GM10266 (cell line): ENCODE data around the gene AKT1.

Experiments
- DNase-seq: peaks from one replicate; pipeline ENCODE4 v3.0.0; 2012; ENCODE audit errors: extremely low spot score
- TF ChIP-seq, protein P1 (sequence below): IDR thresholded peaks from 2 replicates; pipeline ENCODE4 v1.5.1; 2012; ENCODE audit warnings: mild to moderate bottlenecking, low read depth; ENCODE audit not compliant: control insufficient read depth, insufficient read depth; ENCODE audit errors: missing control alignments

The AKT1 gene

DNA sequence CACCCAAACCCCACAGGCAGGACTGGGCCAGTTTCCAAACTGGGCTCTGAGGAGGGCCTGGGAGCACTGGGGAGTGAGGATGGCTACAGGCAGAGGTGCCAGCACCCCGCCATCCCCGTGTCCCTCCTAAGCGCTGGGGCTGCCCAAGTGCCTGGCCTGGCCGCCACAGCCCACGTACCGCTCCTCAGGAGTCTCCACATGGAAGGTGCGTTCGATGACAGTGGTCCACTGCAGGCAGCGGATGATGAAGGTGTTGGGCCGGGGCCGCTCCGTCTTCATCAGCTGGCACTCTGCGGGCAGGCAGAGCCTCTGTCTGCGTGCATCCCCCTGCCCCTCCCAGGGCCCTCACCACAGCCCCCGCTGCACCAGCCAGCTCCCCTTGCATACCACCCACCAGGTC is 19.1 kb downstream of the AKT1 start:
- TF ChIP-seq, protein P1, sequence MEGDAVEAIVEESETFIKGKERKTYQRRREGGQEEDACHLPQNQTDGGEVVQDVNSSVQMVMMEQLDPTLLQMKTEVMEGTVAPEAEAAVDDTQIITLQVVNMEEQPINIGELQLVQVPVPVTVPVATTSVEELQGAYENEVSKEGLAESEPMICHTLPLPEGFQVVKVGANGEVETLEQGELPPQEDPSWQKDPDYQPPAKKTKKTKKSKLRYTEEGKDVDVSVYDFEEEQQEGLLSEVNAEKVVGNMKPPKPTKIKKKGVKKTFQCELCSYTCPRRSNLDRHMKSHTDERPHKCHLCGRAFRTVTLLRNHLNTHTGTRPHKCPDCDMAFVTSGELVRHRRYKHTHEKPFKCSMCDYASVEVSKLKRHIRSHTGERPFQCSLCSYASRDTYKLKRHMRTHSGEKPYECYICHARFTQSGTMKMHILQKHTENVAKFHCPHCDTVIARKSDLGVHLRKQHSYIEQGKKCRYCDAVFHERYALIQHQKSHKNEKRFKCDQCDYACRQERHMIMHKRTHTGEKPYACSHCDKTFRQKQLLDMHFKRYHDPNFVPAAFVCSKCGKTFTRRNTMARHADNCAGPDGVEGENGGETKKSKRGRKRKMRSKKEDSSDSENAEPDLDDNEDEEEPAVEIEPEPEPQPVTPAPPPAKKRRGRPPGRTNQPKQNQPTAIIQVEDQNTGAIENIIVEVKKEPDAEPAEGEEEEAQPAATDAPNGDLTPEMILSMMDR: no peak
- DNase-seq: no peak

DNA sequence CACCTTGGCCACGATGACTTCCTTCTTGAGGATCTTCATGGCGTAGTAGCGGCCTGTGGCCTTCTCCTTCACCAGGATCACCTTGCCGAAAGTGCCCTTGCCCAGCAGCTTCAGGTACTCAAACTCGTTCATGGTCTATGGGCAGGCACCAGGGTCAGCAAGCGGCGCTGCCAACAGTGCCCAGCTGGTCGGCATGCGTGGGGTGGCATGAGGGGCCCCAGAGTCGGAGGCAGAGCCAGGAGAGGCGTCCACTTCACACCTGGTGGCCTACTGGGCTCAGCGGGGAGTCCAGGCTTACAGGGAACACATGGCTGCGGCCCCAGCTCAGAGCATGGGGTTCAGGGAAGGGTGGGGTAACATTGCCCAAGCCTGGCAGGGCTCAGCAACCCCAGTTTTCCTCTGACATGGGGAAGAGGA is 20.5 kb downstream of the AKT1 start:
- TF ChIP-seq, protein P1: no peak
- DNase-seq: no peak

DNA sequence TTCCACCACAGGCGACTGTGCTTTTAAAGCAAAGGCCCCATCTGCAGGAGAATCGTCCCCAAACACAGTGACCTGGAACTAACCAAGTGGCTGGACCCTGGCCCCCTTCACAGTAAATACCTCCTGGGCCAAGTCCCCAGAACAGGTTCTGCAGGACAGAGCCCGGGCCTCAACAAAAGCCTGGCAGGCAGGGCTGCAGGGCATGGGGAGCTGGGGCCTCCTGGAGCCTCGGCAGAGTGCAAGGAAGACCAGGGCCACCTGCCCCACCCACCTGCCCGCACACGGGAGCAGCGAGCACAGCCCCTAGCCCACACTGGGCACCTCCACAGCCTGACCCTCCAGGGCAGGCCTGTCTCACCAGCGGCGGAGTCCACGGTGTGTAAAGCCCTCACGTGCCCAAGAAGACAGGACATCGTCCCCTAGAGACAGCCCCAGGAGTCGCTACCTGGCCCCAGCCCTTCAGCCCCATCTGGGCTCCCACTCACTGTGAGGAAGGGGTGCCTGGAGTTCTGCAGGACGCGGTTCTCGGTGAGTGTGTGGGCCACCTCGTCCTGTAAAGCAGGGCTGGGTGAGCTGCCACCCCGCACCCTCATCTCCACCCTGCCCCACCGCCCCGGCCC is 21.0 kb downstream of the AKT1 start:
- TF ChIP-seq, protein P1: no peak
- no peak for DNase-seq

DNA sequence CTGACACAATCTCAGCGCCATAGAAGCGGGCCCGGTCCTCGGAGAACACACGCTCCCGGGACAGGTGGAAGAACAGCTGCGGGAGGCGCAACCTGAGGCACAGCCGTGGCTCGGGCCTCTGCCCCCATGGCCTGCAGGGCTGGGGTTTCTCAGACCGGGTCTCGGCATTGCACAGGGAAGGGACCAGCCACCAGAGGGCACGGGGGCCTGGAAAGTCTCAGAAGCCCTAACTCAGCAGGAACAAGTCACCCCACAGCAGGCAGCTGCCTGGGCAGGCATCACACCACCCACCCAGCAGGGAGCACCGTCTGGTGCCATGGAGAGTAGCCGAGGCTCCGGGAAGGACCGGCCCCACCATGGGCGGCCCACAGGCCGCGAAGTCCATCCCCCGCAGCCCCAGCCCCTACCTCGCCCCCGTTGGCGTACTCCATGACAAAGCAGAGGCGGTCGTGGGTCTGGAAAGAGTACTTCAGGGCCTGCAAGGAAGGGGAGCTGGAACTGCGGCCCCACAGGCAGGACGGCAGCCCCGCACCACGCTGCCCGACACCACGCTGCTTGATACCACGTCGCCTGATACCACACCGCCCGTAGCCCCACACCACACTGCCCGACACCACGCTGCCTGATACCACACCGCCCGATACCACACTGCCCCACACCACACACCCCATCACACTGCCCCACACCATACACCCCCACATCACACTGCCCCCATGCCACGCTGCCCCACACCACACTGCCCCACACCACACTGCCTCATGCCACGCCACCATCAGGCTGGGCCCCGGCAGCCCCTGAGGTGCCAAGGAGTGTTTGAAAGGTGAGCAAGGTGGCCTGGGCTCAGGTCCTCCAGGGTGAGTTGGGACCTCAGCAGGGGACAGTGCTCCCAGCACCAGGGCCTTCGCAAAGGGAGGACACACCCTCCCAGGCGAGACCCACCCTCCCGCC is 21.8 kb downstream of the AKT1 start:
- no peak for DNase-seq
- TF ChIP-seq, protein P1: no peak

DNA sequence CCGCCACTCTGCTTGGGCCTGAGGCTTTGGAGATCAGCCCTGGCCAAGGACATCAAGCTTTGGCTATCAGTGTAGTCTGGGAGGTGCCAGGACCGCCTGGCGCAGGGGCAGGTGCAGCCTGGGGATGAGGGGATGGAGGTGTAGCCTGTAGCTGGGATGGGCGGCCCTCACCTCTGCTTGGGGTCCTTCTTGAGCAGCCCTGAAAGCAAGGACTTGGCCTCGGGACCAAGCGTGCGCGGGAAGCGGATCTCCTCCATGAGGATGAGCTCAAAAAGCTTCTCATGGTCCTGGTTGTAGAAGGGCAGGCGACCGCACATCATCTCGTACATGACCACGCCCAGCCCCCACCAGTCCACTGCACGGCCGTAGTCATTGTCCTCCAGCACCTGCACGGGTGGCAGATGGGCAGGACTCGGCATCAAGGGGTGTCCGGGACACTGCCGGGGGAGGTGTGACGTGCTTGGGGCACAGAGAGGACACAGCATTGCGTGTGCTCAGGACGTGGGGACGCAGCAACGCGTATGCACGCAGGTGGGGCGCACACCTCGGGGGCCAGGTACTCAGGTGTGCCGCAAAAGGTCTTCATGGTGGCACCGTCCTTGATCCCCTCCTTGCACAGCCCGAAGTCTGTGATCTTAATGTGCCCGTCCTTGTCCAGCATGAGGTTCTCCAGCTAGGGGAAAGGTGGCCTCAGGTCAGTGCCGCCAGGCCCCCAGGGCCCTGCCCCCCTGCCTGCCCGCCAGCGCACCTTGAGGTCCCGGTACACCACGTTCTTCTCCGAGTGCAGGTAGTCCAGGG is 22.6 kb downstream of the AKT1 start:
- TF ChIP-seq, protein P1: no peak

DNA sequence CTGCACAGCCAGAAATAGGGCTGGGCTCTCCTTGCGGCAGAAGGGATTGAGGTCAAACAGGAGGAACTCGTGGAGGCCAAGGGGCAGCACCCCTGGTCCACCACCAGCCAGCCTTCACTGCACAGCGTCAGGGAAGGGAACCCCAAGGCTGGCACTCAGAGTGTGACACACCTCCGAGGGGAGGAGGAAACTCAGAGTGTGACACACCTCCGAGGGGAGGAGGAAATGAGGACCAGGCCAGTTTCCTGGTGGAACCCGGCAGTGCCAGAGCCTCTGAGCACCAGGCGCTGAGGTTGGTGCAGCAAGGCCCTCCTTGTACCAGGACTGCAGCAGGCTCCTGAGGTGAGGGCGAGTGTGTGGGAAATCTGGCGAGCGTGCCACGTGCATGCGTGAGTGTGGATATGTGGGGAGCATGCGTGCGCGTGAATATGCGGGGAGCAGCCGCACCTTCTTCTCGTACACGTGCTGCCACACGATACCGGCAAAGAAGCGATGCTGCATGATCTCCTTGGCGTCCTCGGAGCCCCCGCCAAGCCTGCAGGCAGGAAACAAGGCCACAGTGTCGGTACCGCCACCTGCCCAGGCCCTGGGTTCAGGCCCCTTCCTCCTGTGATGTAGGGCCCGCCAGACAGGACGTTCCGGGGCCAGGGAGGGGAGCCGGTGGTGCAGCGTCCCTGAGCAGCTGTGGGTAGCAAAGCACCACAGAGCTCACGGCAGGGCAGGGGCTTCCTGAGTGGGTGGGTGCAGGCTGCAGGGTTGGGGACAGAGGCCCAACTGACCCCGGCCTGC is 23.4 kb downstream of the AKT1 start:
- no peak for DNase-seq
- TF ChIP-seq, protein P1: no peak

More for the DNA sequence above, 22.6 kb downstream of the AKT1 start:
- DNase-seq: no peak
